ENCODE data around the gene RPRD2. TPM values are rescaled to one million over a fixed set of nuclear protein-coding genes. Genes with fewer than 3 reads are reported as not detected.

RPRD2 gene
- total and polyA plus RNA-seq, 2 donors (not counting 1 experiment from before 2014, with no cell fraction given) = 16.6 to 49.1 TPM

- no peaks in the 10 kb centered on the region for H3K79me2 ChIP-seq (ENCODE audit: control insufficient read depth, insufficient read depth, low read length)
- no peaks in the 10 kb centered on the region for H3K9me3 ChIP-seq (ENCODE audit: control extremely low read depth in 1 of 3, control insufficient read depth in 2 of 3, insufficient read depth in 1 of 3, low read length in 2 of 3)
- WGBS (ENCODE audit: insufficient coverage) = no CpG with 5 or more reads among the region's 1 CpG
- H3K9ac ChIP-seq (ENCODE audit: low read length) = no peak overlapping the region
- no peak for DNase-seq
- intact Hi-C loops (cut with micrococcal nuclease) = no loop called here
- ChIA-PET POLR2A (no interaction called here), CTCF (no interaction called here)
- ATAC-seq (ENCODE audit: low read depth) = no peak
- peaks cover 3 to 12% of the 10 kb centered on the region in 2 experiments for H3K36me3 ChIP-seq (replicated peaks in 1 of 2; ENCODE audit: control extremely low read depth in 1 of 2, control insufficient read depth in 1 of 2, extremely low read depth in 1 of 2, insufficient read depth in 2 of 2, low read length in 1 of 2)
- H3K4me1 Mint-ChIP-seq = no peaks in the 10 kb centered on the region
- no peak overlapping the region for H3K27ac Mint-ChIP-seq
- no peak overlapping the region for H3K4me3 Mint-ChIP-seq
- TF ChIP-seq EZH2 (IDR thresholded peaks at IDR 0.05; ENCODE audit: borderline replicate concordance, insufficient read depth, low read depth, low read length, poor library complexity, severe bottlenecking) (no peak), CTCF (IDR thresholded peaks at IDR 0.05) (no peak)
- no peak overlapping the region for H3K4me3 ChIP-seq (ENCODE audit: control extremely low read depth in 1 of 5, extremely low read depth in 1 of 5, insufficient read depth in 1 of 5, low read depth in 2 of 5, low read length in 4 of 5)
- H3K4me2 ChIP-seq (replicated peaks; ENCODE audit: low read depth, low read length, poor library complexity, severe bottlenecking) = no peak overlapping the region
- H3K4me1 ChIP-seq (ENCODE audit: control insufficient read depth in 2 of 2, insufficient read depth in 2 of 2, low read length in 2 of 2) = no peaks in the 10 kb centered on the region
- no peaks in the 10 kb centered on the region for H3K27me3 ChIP-seq (replicated peaks in 1 of 4; ENCODE audit: control extremely low read depth in 1 of 4, control insufficient read depth in 3 of 4, insufficient read depth in 4 of 4, low read length in 3 of 4)
- no peaks in the 10 kb centered on the region for H3K27me3 Mint-ChIP-seq
- H4K20me1 ChIP-seq (ENCODE audit: control insufficient read depth, insufficient read depth, low read length, poor library complexity, severe bottlenecking) = no peaks in the 10 kb centered on the region
- H3K27ac ChIP-seq (ENCODE audit: low read length in 2 of 2) = peak overlapping the region in 1 of 2 donors; percentile 30
- H2AFZ ChIP-seq (ENCODE audit: insufficient read depth, low read depth, low read length, poor library complexity, severe bottlenecking) = no peak overlapping the region
- no peaks in the 10 kb centered on the region for H3K9me3 Mint-ChIP-seq (ENCODE audit: insufficient read depth)
Observed at GRCh38 chr1:150477320-150477719, 113.4 kb downstream of the RPRD2 start.

GRCh38 chr1:150477733-150478132, 113.8 kb downstream of the RPRD2 start:
- no peak for DNase-seq
- CTCF ChIA-PET = no interaction called here

More at GRCh38 chr1:150477733-150478132, 113.8 kb downstream of the RPRD2 start:
- H3K4me1 ChIP-seq (ENCODE audit: control insufficient read depth in 2 of 2, insufficient read depth in 2 of 2, low read length in 2 of 2) = no peaks in the 10 kb centered on the region
- no peak overlapping the region for H3K27ac Mint-ChIP-seq
- H3K27me3 ChIP-seq (replicated peaks in 1 of 4; ENCODE audit: control extremely low read depth in 1 of 4, control insufficient read depth in 3 of 4, insufficient read depth in 4 of 4, low read length in 3 of 4) = no peaks in the 10 kb centered on the region
- ATAC-seq (ENCODE audit: low read depth) = no peak
- no peak overlapping the region for H2AFZ ChIP-seq (ENCODE audit: insufficient read depth, low read depth, low read length, poor library complexity, severe bottlenecking)
- H3K4me3 ChIP-seq (ENCODE audit: control extremely low read depth in 1 of 5, extremely low read depth in 1 of 5, insufficient read depth in 1 of 5, low read depth in 2 of 5, low read length in 4 of 5) = no peak overlapping the region
- POLR2A ChIA-PET = no interaction called here
- intact Hi-C loops (cut with micrococcal nuclease) = no loop called here
- no peaks in the 10 kb centered on the region for H3K4me1 Mint-ChIP-seq
- H3K9ac ChIP-seq (ENCODE audit: low read length) = no peak overlapping the region
- no peaks in the 10 kb centered on the region for H3K9me3 ChIP-seq (ENCODE audit: control extremely low read depth in 1 of 3, control insufficient read depth in 2 of 3, insufficient read depth in 1 of 3, low read length in 2 of 3)
- TF ChIP-seq CTCF (IDR thresholded peaks at IDR 0.05) (no peak), EZH2 (IDR thresholded peaks at IDR 0.05; ENCODE audit: borderline replicate concordance, insufficient read depth, low read depth, low read length, poor library complexity, severe bottlenecking) (no peak)
- no peaks in the 10 kb centered on the region for H3K79me2 ChIP-seq (ENCODE audit: control insufficient read depth, insufficient read depth, low read length)
- no peak overlapping the region for H3K27ac ChIP-seq (ENCODE audit: low read length in 2 of 2)
- WGBS (ENCODE audit: insufficient coverage) = 54% methylated on average over 2 of the region's 4 CpGs
- no peaks in the 10 kb centered on the region for H4K20me1 ChIP-seq (ENCODE audit: control insufficient read depth, insufficient read depth, low read length, poor library complexity, severe bottlenecking)
- H3K4me2 ChIP-seq (replicated peaks; ENCODE audit: low read depth, low read length, poor library complexity, severe bottlenecking) = no peak overlapping the region
- no peak overlapping the region for H3K4me3 Mint-ChIP-seq
- H3K36me3 ChIP-seq (replicated peaks in 1 of 2; ENCODE audit: control extremely low read depth in 1 of 2, control insufficient read depth in 1 of 2, extremely low read depth in 1 of 2, insufficient read depth in 2 of 2, low read length in 1 of 2) = peaks cover 3 to 8% of the 10 kb centered on the region in 2 experiments
- no peaks in the 10 kb centered on the region for H3K9me3 Mint-ChIP-seq (ENCODE audit: insufficient read depth)
- H3K27me3 Mint-ChIP-seq = no peaks in the 10 kb centered on the region
